Natural killer cell treated with Interleukin-12 subunit alpha and Interleukin-12 subunit beta and Interleukin-15 and Interleukin-18, amount 100 ng/mL, for 72 hours (primary cell): ENCODE results near the gene IL1RAPL1. TPM values are rescaled to one million over a fixed set of nuclear protein-coding genes. Genes with fewer than 3 reads are reported as not detected.
"Not testable (repeated sequence)": the region's sequence is repeated elsewhere in the genome, so short reads cannot be mapped to it uniquely, and the experiment has no call there.

ENCODE experiments used
- ATAC-seq, 2 donors: fragments of 150-1000 bp; cut with Tn5 transposase in 1 of 2; sonication (Bioruptor Pico), chemical (Tn5 transposase) in 1 of 2; 2 replicates each; pipeline ENCODE4 v1.10.0; 2021
- DNase-seq: peaks from one replicate; pipeline ENCODE4 v3.0.0; 2022; ENCODE audit warnings: low spot score
- H3K27ac Mint-ChIP-seq, 2 donors: 1 replicate in 1 of 2; 2 replicates in 1 of 2; pipeline ENCODE4 v1.8.0; 2022; ENCODE audit warnings: mixed read lengths in 2 of 2, mild to moderate bottlenecking in 1 of 2, moderate library complexity in 1 of 2
- H3K27me3 Mint-ChIP-seq, 2 donors: 1 replicate in 1 of 2; 2 replicates in 1 of 2; pipeline ENCODE4 v1.8.0; 2022; ENCODE audit warnings: mixed read lengths in 2 of 2
- H3K36me3 Mint-ChIP-seq: one replicate; pipeline ENCODE4 v1.8.0; 2022; ENCODE audit warnings: mixed read lengths
- H3K4me1 Mint-ChIP-seq, 2 donors: 1 replicate in 1 of 2; 2 replicates in 1 of 2; pipeline ENCODE4 v1.8.0; 2022; ENCODE audit warnings: low read depth in 2 of 2, mixed read lengths in 2 of 2, mild to moderate bottlenecking in 1 of 2
- H3K4me3 Mint-ChIP-seq: one replicate; pipeline ENCODE4 v1.8.0; 2022; ENCODE audit warnings: mixed read lengths
- H3K9me3 Mint-ChIP-seq: 2 replicates; pipeline ENCODE4 v1.8.0; 2022; ENCODE audit warnings: mixed read lengths
- total RNA-seq, 2 donors: library from RNA; stranded (reverse); gene quantifications; one replicate each; pipeline ENCODE4 v1.2.3, GENCODE V29; 2022

IL1RAPL1 gene
- total RNA-seq, 2 donors from 2014 or later = not detected

DNA sequence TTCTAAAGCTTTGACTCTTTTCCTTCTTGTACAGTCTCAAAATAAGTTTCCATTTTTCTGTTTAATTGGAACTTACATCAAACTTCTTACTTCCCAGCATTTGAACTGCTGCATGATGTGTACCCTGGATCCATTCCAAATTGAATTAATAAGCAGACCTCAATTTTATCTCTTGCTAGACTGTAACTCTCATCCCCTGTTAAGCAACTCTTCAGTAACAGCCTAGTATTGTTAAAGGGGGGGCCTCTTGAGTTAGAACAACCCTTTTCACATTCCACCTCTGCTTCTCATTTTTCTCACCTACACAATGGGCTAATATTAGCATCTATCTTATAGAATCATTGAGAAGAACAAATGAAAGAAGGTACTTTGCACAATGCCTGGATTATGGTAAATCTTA is 169.4 kb downstream of the IL1RAPL1 start:
- Mint-ChIP-seq H3K36me3 (peaks cover 13% of the 10 kb centered on the region), H3K4me1 (no peaks in the 10 kb centered on the region), H3K4me3 (no peak overlapping the region), H3K27ac (no peak overlapping the region), H3K9me3 (peaks cover 13% of the 10 kb centered on the region), H3K27me3 (no peaks in the 10 kb centered on the region)
- DNase-seq (no peak), ATAC-seq (no peak)

DNA sequence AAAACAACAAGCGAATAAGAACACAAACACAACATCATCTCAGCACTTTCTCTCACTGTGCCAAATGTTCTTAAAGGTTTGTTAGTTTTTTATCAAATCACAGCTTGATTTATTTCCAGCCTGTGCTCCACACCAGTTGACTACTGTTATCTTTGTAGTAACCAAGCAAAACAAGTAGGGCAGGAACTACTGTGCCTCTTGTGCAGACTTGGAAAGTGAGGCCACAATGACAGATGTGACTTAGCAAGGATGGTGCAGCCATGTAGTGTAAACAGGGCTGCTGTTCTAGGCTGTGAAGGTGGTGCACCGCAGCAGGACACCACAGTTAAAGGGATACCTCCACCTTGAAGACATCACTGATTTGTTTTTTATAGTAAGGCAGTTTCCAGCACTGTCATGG is 170.0 kb downstream of the IL1RAPL1 start:
- no peak for ATAC-seq
- Mint-ChIP-seq H3K27ac (no peak overlapping the region), H3K9me3 (peaks cover 13% of the 10 kb centered on the region), H3K4me1 (no peaks in the 10 kb centered on the region), H3K36me3 (peaks cover 13% of the 10 kb centered on the region), H3K27me3 (no peaks in the 10 kb centered on the region), H3K4me3 (no peak overlapping the region)
- DNase-seq = no peak

DNA sequence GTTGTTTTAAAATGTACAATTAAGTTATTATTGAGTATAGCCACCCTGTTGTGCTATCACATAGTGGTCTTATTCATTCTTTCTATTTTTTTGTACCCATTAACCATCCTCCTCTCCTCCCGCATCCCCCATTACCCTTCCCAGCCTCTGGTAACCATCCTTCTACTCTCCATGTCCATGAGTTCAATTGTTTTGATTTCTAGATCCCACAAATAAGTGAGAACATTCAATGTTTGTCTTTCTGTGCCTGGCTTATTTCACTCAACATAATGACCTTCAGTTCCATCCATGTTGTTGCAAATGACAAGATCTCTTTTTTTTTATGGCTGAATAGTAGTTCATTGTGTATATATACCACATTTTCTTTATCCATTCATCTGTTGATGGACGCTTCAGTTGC is 179.3 kb downstream of the IL1RAPL1 start:
- not testable (repeated sequence) for DNase-seq, ATAC-seq, H3K4me3 Mint-ChIP-seq, H3K36me3 Mint-ChIP-seq, H3K9me3 Mint-ChIP-seq, H3K27ac Mint-ChIP-seq, H3K4me1 Mint-ChIP-seq, H3K27me3 Mint-ChIP-seq

DNA sequence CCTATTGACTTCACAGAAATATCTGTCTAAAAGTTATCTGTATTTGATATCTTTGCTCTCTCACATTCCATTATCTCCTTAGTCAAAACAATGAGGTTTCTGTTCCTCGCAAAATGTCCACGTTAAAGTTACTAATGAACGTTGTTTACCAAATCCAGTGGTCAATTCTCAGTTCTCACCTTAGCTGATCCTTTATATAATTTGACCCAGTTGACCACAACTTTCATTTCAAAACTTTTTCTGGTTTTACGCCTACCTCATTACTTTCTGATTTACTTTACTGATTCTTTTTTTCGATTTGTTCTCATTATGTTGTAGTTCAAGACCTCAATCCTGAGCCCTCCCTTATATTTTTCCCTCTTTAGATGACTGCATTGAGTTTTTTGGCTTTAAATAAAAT is 186.6 kb downstream of the IL1RAPL1 start:
- no peak overlapping the region for H3K4me3 Mint-ChIP-seq
- no peaks in the 10 kb centered on the region for H3K4me1 Mint-ChIP-seq
- no peaks in the 10 kb centered on the region for H3K36me3 Mint-ChIP-seq
- H3K27ac Mint-ChIP-seq = no peak overlapping the region
- ATAC-seq (no peak), DNase-seq (no peak)
- no peaks in the 10 kb centered on the region for H3K27me3 Mint-ChIP-seq
- no peaks in the 10 kb centered on the region for H3K9me3 Mint-ChIP-seq

DNA sequence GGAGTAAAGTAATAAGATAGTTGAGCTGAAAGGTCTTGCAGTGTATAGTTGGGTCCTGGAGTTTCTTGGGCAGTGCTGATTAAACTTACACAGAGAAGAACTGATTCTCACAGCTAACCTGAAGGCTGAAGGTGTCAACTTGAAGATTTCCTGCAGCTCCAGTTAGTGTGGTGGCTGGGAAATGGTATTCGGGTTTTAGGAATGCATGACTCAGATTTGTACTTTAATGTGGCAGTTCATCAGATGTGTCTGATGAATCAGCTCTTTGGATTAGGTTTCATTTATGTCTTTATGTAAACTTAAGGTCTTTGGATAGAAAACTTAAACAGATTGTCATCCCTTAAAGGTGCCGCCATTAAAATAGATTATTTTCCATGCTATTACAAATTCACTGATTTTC is 200.0 kb downstream of the IL1RAPL1 start:
- Mint-ChIP-seq H3K27ac (no peak overlapping the region), H3K4me1 (no peaks in the 10 kb centered on the region), H3K4me3 (no peak overlapping the region), H3K36me3 (peaks cover 4% of the 10 kb centered on the region), H3K9me3 (peaks cover 8% of the 10 kb centered on the region), H3K27me3 (no peaks in the 10 kb centered on the region)
- ATAC-seq (no peak), DNase-seq (no peak)

DNA sequence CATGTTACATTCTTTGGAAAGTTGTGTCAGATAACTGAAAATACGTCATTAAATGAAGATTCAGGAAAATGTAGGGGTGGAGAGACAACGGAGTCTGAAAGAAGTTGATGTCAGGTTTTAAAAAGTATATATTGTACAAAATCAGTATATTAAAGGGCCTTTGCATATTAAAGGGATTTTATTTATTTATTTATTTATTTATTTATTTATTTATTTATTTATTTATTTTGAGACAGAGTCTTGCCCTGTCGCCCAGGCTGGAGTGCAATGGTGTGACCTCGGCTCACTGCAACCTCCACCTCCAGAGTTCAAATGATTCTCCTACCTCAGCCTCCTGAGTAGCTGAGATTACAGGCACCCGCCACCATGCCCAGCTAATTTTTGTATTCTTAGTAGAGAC is 213.4 kb downstream of the IL1RAPL1 start:
- DNase-seq, H3K27me3 Mint-ChIP-seq, H3K27ac Mint-ChIP-seq, ATAC-seq, H3K4me3 Mint-ChIP-seq, H3K4me1 Mint-ChIP-seq, H3K36me3 Mint-ChIP-seq: not testable (repeated sequence)
- peaks cover 22% of the 10 kb centered on the region for H3K9me3 Mint-ChIP-seq

GRCh38 chrX:28802625-28803024 is 215.4 kb downstream of the IL1RAPL1 start:
- Mint-ChIP-seq H3K4me1 (no peaks in the 10 kb centered on the region), H3K9me3 (peaks cover 19% of the 10 kb centered on the region), H3K27me3 (no peaks in the 10 kb centered on the region), H3K27ac (no peak overlapping the region), H3K36me3 (peaks cover 5% of the 10 kb centered on the region), H3K4me3 (no peak overlapping the region)
- ATAC-seq = no peak
- DNase-seq = no peak

GRCh38 chrX:28835991-28836390 is 248.7 kb downstream of the IL1RAPL1 start:
- DNase-seq = no peak
- H3K4me3 Mint-ChIP-seq = no peak overlapping the region
- ATAC-seq = no peak
- no peak overlapping the region for H3K27ac Mint-ChIP-seq
- no peaks in the 10 kb centered on the region for H3K4me1 Mint-ChIP-seq
- no peaks in the 10 kb centered on the region for H3K27me3 Mint-ChIP-seq
- peaks cover 3% of the 10 kb centered on the region for H3K9me3 Mint-ChIP-seq
- H3K36me3 Mint-ChIP-seq = no peaks in the 10 kb centered on the region

- Mint-ChIP-seq H3K9me3 (peaks cover 5% of the 10 kb centered on the region), H3K27ac (no peak overlapping the region), H3K36me3 (no peaks in the 10 kb centered on the region), H3K4me1 (no peaks in the 10 kb centered on the region), H3K4me3 (no peak overlapping the region), H3K27me3 (no peaks in the 10 kb centered on the region)
- DNase-seq (no peak), ATAC-seq (no peak)
Observed at GRCh38 chrX:28843817-28844216, 256.6 kb downstream of the IL1RAPL1 start.

- no peak overlapping the region for H3K27ac Mint-ChIP-seq
- H3K4me1 Mint-ChIP-seq = no peaks in the 10 kb centered on the region
- no peaks in the 10 kb centered on the region for H3K36me3 Mint-ChIP-seq
- no peak for ATAC-seq
- H3K27me3 Mint-ChIP-seq = no peaks in the 10 kb centered on the region
- H3K9me3 Mint-ChIP-seq = peaks cover 5% of the 10 kb centered on the region
- no peak for DNase-seq
- H3K4me3 Mint-ChIP-seq = no peak overlapping the region
Observed at GRCh38 chrX:28847423-28847822, 260.2 kb downstream of the IL1RAPL1 start.

DNA sequence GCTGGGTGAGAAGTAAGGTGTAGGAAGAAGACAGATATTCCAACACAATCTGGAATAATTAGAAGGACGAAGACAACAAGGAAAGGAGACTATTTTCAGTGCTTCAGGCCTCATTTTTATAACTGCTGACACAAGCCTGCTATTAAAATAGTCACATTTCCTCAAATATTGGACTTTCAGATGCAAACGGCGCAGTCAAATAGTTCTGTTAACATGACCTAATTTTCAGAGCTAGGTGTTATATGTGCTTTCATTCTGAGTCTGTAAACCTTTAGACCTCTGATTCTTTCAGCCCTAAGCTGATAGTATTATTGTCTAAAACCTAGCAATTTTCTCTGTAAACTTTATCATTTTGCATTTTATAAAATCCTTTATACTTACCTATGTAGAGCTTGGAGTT is 261.5 kb downstream of the IL1RAPL1 start:
- peaks cover 5% of the 10 kb centered on the region for H3K9me3 Mint-ChIP-seq
- no peaks in the 10 kb centered on the region for H3K4me1 Mint-ChIP-seq
- ATAC-seq = no peak
- H3K27me3 Mint-ChIP-seq = no peaks in the 10 kb centered on the region
- no peak overlapping the region for H3K4me3 Mint-ChIP-seq
- no peak overlapping the region for H3K27ac Mint-ChIP-seq
- DNase-seq = no peak
- peaks cover under 1% of the 10 kb centered on the region for H3K36me3 Mint-ChIP-seq

DNA sequence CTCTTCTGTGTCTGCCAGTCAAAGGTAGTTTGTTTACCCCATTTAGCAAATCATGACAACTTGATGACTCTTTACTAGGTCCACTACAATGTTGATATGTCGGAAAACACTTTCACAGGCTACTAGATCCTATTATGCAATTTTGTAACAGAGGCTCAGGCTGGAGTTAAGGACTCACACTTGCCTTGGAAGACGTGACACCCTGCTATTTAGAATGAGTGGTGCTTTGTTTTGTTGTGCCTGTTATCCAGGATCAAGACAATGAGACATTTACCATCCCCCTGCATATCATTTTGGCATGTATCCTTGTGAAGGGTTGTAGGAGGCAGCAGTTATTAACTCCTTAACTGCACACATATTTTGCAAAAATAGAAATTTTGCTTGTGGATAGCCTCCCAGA is 263.7 kb downstream of the IL1RAPL1 start:
- Mint-ChIP-seq H3K4me3 (no peak overlapping the region), H3K27ac (no peak overlapping the region), H3K36me3 (peaks cover 5% of the 10 kb centered on the region), H3K27me3 (no peaks in the 10 kb centered on the region), H3K4me1 (no peaks in the 10 kb centered on the region), H3K9me3 (peaks cover 10% of the 10 kb centered on the region)
- ATAC-seq (no peak), DNase-seq (no peak)

- Mint-ChIP-seq H3K9me3 (peaks cover 9% of the 10 kb centered on the region), H3K27ac (no peak overlapping the region), H3K36me3 (peaks cover 5% of the 10 kb centered on the region), H3K27me3 (no peaks in the 10 kb centered on the region), H3K4me3 (no peak overlapping the region), H3K4me1 (no peaks in the 10 kb centered on the region)
- ATAC-seq (no peak), DNase-seq (no peak)
Observed at GRCh38 chrX:28851871-28852270, 264.6 kb downstream of the IL1RAPL1 start.

GRCh38 chrX:28854637-28855036 is 267.4 kb downstream of the IL1RAPL1 start:
- H3K27me3 Mint-ChIP-seq = no peaks in the 10 kb centered on the region
- no peak overlapping the region for H3K4me3 Mint-ChIP-seq
- ATAC-seq (no peak), DNase-seq (no peak)
- H3K4me1 Mint-ChIP-seq = no peaks in the 10 kb centered on the region
- H3K9me3 Mint-ChIP-seq = peaks cover 5% of the 10 kb centered on the region
- peaks cover 5% of the 10 kb centered on the region for H3K36me3 Mint-ChIP-seq
- H3K27ac Mint-ChIP-seq = no peak overlapping the region

- no peak for ATAC-seq
- Mint-ChIP-seq H3K4me3 (no peak overlapping the region), H3K27me3 (no peaks in the 10 kb centered on the region), H3K27ac (no peak overlapping the region), H3K36me3 (no peaks in the 10 kb centered on the region), H3K9me3 (no peaks in the 10 kb centered on the region), H3K4me1 (no peaks in the 10 kb centered on the region)
- DNase-seq = no peak
Observed at GRCh38 chrX:28876408-28876807, 289.2 kb downstream of the IL1RAPL1 start.
